Ecto neural progenitor cell (in vitro differentiated cells): ENCODE measurements around the gene ASIC2.

Experiments used
- DNase-seq: peaks from one replicate; pipeline ENCODE4 v3.0.0-alpha.2; 2018; ENCODE audit warnings: low spot score

The ASIC2 gene

GRCh38 chr17:33113276-33113990 is 179.7 kb downstream of the ASIC2 start:
- DNase-seq: no peak

- DNase-seq: no peak
These were observed 180.3 kb downstream of the ASIC2 start for GRCh38 chr17:33112763-33113162.

- no peak for DNase-seq
These were observed 183.6 kb downstream of the ASIC2 start for GRCh38 chr17:33109336-33110072.

- DNase-seq: no peak
These were observed 186.4 kb downstream of the ASIC2 start for GRCh38 chr17:33106525-33107165.

GRCh38 chr17:33105911-33106310 is 187.2 kb downstream of the ASIC2 start:
- no peak for DNase-seq

GRCh38 chr17:33099906-33100305 is 193.2 kb downstream of the ASIC2 start:
- DNase-seq: no peak

- DNase-seq: no peak
These were observed 193.8 kb downstream of the ASIC2 start for GRCh38 chr17:33099252-33099651.

- DNase-seq: no peak
These were observed 195.7 kb downstream of the ASIC2 start for GRCh38 chr17:33097411-33097810.

GRCh38 chr17:33096161-33096560 is 196.9 kb downstream of the ASIC2 start:
- no peak for DNase-seq

- no peak for DNase-seq
These were observed 201.8 kb downstream of the ASIC2 start for GRCh38 chr17:33091271-33091670.

GRCh38 chr17:33090806-33091205 is 202.3 kb downstream of the ASIC2 start:
- DNase-seq: no peak

GRCh38 chr17:33086878-33087277 is 206.2 kb downstream of the ASIC2 start:
- DNase-seq: no peak

GRCh38 chr17:33086041-33086440 is 207.1 kb downstream of the ASIC2 start:
- no peak for DNase-seq

- no peak for DNase-seq
These were observed 207.8 kb downstream of the ASIC2 start for GRCh38 chr17:33085256-33085655.

GRCh38 chr17:33084755-33085154 is 208.3 kb downstream of the ASIC2 start:
- DNase-seq: no peak

GRCh38 chr17:33082529-33083173 is 210.4 kb downstream of the ASIC2 start:
- DNase-seq: no peak

GRCh38 chr17:33080091-33080490 is 213.0 kb downstream of the ASIC2 start:
- no peak for DNase-seq

- no peak for DNase-seq
These were observed 213.9 kb downstream of the ASIC2 start for GRCh38 chr17:33079201-33079600.

- DNase-seq: no peak
These were observed 216.1 kb downstream of the ASIC2 start for GRCh38 chr17:33076979-33077378.

- DNase-seq: no peak
These were observed 219.7 kb downstream of the ASIC2 start for GRCh38 chr17:33073416-33073815.

- no peak for DNase-seq
These were observed 220.5 kb downstream of the ASIC2 start for GRCh38 chr17:33072421-33073161.

GRCh38 chr17:33071656-33072055 is 221.4 kb downstream of the ASIC2 start:
- no peak for DNase-seq
